Liver (tissue), 9 donors: Measurements from ENCODE around the gene KDM4C. TPM values are rescaled to one million over a fixed set of nuclear protein-coding genes. Genes with fewer than 3 reads are reported as not detected.

ENCODE experiments used
- DNase-seq: peaks from one replicate; pipeline ENCODE4 v3.0.0-alpha.2; 2017; ENCODE audit warnings: low spot score
- H3K27ac ChIP-seq, 2 donors: one replicate each; pipeline ENCODE4 v1.7.0; 2013; ENCODE audit warnings: inconsistent platforms in 2 of 2, low read length in 2 of 2, control low read depth in 1 of 2, low read depth in 1 of 2, mild to moderate bottlenecking in 1 of 2
- H3K27me3 ChIP-seq, 4 donors: one replicate each; pipeline versions ENCODE4 v1.6.1 to v1.7.0; 2013; ENCODE audit warnings: low read length in 3 of 4, inconsistent platforms in 1 of 4, mild to moderate bottlenecking in 1 of 4, moderate library complexity in 1 of 4; ENCODE audit not compliant: control insufficient read depth in 4 of 4, insufficient read depth in 4 of 4
- H3K36me3 ChIP-seq, 4 donors: one replicate each; pipeline versions ENCODE4 v1.6.1 to v1.7.0; 2013; ENCODE audit warnings: low read length in 3 of 4, mild to moderate bottlenecking in 3 of 4, low read depth in 1 of 4, moderate library complexity in 1 of 4; ENCODE audit not compliant: control insufficient read depth in 4 of 4, insufficient read depth in 3 of 4
- H3K4me1 ChIP-seq, 4 donors: one replicate each; pipeline versions ENCODE4 v1.6.1 to v1.7.0; 2013; ENCODE audit warnings: low read length in 3 of 4, mild to moderate bottlenecking in 3 of 4, moderate library complexity in 1 of 4; ENCODE audit not compliant: control insufficient read depth in 4 of 4, insufficient read depth in 4 of 4
- H3K4me3 ChIP-seq, 3 donors: one replicate each; pipeline versions ENCODE4 v1.6.1 to v1.7.0; 2013; ENCODE audit warnings: low read length in 3 of 3, control low read depth in 1 of 3, low read depth in 1 of 3, mild to moderate bottlenecking in 1 of 3
- H3K9ac ChIP-seq, 2 donors: one replicate each; pipeline ENCODE4 v1.7.0; 2013; ENCODE audit warnings: low read length in 2 of 2, mild to moderate bottlenecking in 2 of 2, moderate library complexity in 2 of 2, control low read depth in 1 of 2, low read depth in 1 of 2
- H3K9me3 ChIP-seq, 4 donors: one replicate each; pipeline versions ENCODE4 v1.6.1 to v1.7.0; 2013; ENCODE audit warnings: low read length in 3 of 4; ENCODE audit not compliant: control insufficient read depth in 4 of 4
- EGR1 ChIP-seq, 2 donors: IDR thresholded peaks; 2 replicates each; pipeline ENCODE4 v1.6.1; 2016 to 2018; ENCODE audit warnings: antibody characterized with exemption in 2 of 2, low read depth in 2 of 2
- FOXA1 ChIP-seq: IDR thresholded peaks from 2 replicates; pipeline ENCODE4 v1.6.1; 2016; ENCODE audit warnings: antibody characterized with exemption
- FOXA2 ChIP-seq: IDR thresholded peaks from 2 replicates; pipeline ENCODE4 v1.6.1; 2016; ENCODE audit warnings: antibody characterized with exemption
- GABPA ChIP-seq, 2 donors: IDR thresholded peaks in 1 of 2; conservative IDR thresholded peaks in 1 of 2; 2 replicates each; pipeline ENCODE4 v1.6.1; 2016; ENCODE audit warnings: antibody characterized with exemption in 2 of 2, mild to moderate bottlenecking in 1 of 2, moderate library complexity in 1 of 2
- HNF4A ChIP-seq, 2 donors: conservative IDR thresholded peaks; 2 replicates each; pipeline ENCODE4 v1.6.1; 2016; ENCODE audit warnings: antibody characterized with exemption in 2 of 2, mild to moderate bottlenecking in 2 of 2
- HNF4G ChIP-seq: IDR thresholded peaks from 2 replicates; pipeline ENCODE4 v1.6.1; 2016; ENCODE audit warnings: antibody characterized with exemption
- JUND ChIP-seq, 2 donors: IDR thresholded peaks; 2 replicates each; pipeline ENCODE4 v1.6.1; 2016; ENCODE audit warnings: antibody characterized with exemption in 2 of 2
- NR2F2 ChIP-seq: IDR thresholded peaks from 2 replicates; pipeline ENCODE4 v1.6.1; 2016; ENCODE audit warnings: antibody characterized with exemption
- RAD21 ChIP-seq, 2 donors: IDR thresholded peaks; 2 replicates each; pipeline ENCODE4 v1.6.1; 2016; ENCODE audit warnings: antibody characterized with exemption in 2 of 2, mild to moderate bottlenecking in 2 of 2
- RXRA ChIP-seq, 2 donors: IDR thresholded peaks; 2 replicates each; pipeline ENCODE4 v1.6.1; 2017 to 2018; ENCODE audit warnings: antibody characterized with exemption in 2 of 2, mild to moderate bottlenecking in 1 of 2
- SP1 ChIP-seq: IDR thresholded peaks from 2 replicates; pipeline ENCODE4 v1.6.1; 2018; ENCODE audit warnings: antibody characterized with exemption, mild to moderate bottlenecking
- TAF1 ChIP-seq: conservative IDR thresholded peaks from 2 replicates; pipeline ENCODE4 v1.6.1; 2016; ENCODE audit warnings: antibody characterized with exemption, mild to moderate bottlenecking
- YY1 ChIP-seq: IDR thresholded peaks from 2 replicates; pipeline ENCODE4 v1.6.1; 2016; ENCODE audit warnings: antibody characterized with exemption, mild to moderate bottlenecking
- WGBS: extraction: QIAGEN DNeasy Blood & Tissue Kit; methylation state at CpG from one replicate; pipeline ENCODE4 v1.1.7; 2013; 5-methylcytosine and 5-hydroxymethylcytosine counted together
- polyA plus RNA-seq, 2 donors: library from polyadenylated mRNA; stranded (reverse) in 1 of 2; unstranded in 1 of 2; fragments of 200-250 nt in 1 of 2; fragments of >200 nt in 1 of 2; fragmentation: Nextera tagmentation in 1 of 2; extraction: Ambion mirVana in 1 of 2; gene quantifications; one replicate each; pipeline versions ENCODE4 v1.2.1 to v1.2.3, GENCODE V29; 2013 to 2015
- total RNA-seq, 2 donors: library from RNA; depleted of rRNA; stranded (reverse); fragments of >200 nt; gene quantifications; one replicate each; pipeline ENCODE4 v1.2.3, GENCODE V29; 2014
- TF ChIP-seq, protein P1 (sequence below): IDR thresholded peaks from 2 replicates; pipeline ENCODE4 v1.6.1; 2016; ENCODE audit warnings: antibody characterized with exemption
- TF ChIP-seq, protein P2 (sequence below): fragments of 150-350 bp; IDR thresholded peaks from 2 replicates; pipeline ENCODE4 v1.5.1; 2017; ENCODE audit warnings: improper control_type of control experiment, low read depth, low read length; ENCODE audit not compliant: missing input control
- TF ChIP-seq, protein P3 (sequence below): IDR thresholded peaks from 2 replicates; pipeline ENCODE4 v1.6.1; 2016; ENCODE audit warnings: antibody characterized with exemption
- TF ChIP-seq, protein P4 (sequence below): IDR thresholded peaks from 2 replicates; pipeline ENCODE4 v1.6.1; 2016; ENCODE audit warnings: antibody characterized with exemption
- TF ChIP-seq, protein P5 (sequence below): IDR thresholded peaks from 2 replicates; pipeline ENCODE4 v1.6.1; 2016; ENCODE audit warnings: antibody characterized with exemption, mild to moderate bottlenecking
- donor health status: healthy.
- donor health status: healthy.
- donor health status: healthy.
- donor health status: healthy.
- donor health status: healthy.

KDM4C gene
- total and polyA plus RNA-seq, 4 donors = 4.3 to 40.2 (median 24.0) TPM

DNA sequence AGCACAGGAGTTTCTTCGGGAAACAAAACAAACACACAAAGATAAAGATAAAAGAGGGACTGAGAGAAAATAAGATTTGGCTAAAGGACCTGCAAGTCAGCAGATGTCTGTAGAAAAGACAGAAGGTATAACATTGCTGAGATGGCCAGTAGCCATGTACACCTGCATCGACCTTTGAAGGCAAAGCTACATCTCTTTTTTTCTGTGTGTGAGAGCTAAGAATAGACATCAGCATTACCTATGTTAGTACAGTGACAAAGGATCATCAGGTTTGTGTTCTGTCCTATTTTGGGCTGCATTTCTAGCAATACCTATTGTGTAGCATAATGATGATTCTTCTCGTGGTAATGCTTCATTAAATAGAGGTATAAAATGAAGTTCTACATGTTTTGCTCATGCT lies 64.9 kb downstream of the KDM4C start (continued):
- TF ChIP-seq YY1 (no peak), FOXA1 (no peak), RXRA (IDR thresholded peaks at IDR 0.05) (no peak), SP1 (no peak), NR2F2 (no peak)

DNA sequence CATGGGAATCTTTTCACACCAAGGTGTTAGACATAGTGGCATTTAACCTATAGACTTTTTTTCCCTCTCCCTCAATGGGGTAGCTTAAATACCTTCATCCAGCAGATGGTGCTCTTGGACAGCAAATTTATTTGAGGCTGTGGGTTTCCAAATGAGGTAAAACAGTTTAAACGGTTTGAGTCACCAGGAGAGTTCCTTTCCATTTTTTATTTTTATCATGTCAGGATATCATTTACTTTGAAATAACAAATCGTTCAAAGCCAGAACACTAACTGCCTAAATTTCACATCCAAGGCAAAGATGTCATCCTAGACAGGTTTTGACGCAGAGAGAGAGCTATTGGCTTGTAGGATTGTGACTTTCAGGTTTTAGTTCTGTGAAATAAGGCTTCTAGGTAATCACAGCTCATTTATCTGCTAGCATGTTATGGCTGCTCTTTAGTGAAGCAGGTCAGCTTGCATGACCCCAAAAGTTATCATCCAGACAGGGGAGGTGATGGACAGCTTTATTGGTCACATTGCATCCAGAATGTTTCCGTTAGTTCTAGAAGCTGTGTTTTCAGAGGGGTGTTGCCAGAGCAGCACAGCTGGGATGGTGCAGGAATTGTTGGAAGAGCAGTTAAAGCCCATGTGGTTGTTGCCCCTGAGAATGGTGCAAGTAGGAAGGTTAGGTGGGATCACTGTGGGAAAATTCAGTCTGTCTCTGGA lies 69.8 kb downstream of the KDM4C start:
- TF ChIP-seq YY1 (no peak), FOXA2 (no peak), EGR1 (IDR thresholded peaks at IDR 0.05; ENCODE audit: low read depth in 2 of 2) (no peak), HNF4A (conservative IDR thresholded peaks at IDR 0.05) (no peak), RAD21 (IDR thresholded peaks at IDR 0.05) (peak; percentile 76 to 83), TAF1 (no peak)
- TF ChIP-seq, protein P1, sequence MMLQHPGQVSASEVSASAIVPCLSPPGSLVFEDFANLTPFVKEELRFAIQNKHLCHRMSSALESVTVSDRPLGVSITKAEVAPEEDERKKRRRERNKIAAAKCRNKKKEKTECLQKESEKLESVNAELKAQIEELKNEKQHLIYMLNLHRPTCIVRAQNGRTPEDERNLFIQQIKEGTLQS = no peak
- TF ChIP-seq, protein P2, sequence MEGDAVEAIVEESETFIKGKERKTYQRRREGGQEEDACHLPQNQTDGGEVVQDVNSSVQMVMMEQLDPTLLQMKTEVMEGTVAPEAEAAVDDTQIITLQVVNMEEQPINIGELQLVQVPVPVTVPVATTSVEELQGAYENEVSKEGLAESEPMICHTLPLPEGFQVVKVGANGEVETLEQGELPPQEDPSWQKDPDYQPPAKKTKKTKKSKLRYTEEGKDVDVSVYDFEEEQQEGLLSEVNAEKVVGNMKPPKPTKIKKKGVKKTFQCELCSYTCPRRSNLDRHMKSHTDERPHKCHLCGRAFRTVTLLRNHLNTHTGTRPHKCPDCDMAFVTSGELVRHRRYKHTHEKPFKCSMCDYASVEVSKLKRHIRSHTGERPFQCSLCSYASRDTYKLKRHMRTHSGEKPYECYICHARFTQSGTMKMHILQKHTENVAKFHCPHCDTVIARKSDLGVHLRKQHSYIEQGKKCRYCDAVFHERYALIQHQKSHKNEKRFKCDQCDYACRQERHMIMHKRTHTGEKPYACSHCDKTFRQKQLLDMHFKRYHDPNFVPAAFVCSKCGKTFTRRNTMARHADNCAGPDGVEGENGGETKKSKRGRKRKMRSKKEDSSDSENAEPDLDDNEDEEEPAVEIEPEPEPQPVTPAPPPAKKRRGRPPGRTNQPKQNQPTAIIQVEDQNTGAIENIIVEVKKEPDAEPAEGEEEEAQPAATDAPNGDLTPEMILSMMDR = peak; percentile 43
- TF ChIP-seq, protein P3, sequence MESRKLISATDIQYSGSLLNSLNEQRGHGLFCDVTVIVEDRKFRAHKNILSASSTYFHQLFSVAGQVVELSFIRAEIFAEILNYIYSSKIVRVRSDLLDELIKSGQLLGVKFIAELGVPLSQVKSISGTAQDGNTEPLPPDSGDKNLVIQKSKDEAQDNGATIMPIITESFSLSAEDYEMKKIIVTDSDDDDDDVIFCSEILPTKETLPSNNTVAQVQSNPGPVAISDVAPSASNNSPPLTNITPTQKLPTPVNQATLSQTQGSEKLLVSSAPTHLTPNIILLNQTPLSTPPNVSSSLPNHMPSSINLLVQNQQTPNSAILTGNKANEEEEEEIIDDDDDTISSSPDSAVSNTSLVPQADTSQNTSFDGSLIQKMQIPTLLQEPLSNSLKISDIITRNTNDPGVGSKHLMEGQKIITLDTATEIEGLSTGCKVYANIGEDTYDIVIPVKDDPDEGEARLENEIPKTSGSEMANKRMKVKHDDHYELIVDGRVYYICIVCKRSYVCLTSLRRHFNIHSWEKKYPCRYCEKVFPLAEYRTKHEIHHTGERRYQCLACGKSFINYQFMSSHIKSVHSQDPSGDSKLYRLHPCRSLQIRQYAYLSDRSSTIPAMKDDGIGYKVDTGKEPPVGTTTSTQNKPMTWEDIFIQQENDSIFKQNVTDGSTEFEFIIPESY = no peak
- Histone ChIP-seq H3K27me3 (no peaks in the 10 kb centered on the region), H3K4me3 (no peak overlapping the region), H3K9ac (no peak overlapping the region), H3K9me3 (peaks cover 0 to 3% (median 1%) of the 10 kb centered on the region in 4 donors), H3K36me3 (peaks cover 0 to 13% (median 3%) of the 10 kb centered on the region in 4 donors), H3K4me1 (no peaks in the 10 kb centered on the region), H3K27ac (no peak overlapping the region)
- WGBS = 58% methylated on average over 4 of the region's 4 CpGs
- DNase-seq = no peak

DNA sequence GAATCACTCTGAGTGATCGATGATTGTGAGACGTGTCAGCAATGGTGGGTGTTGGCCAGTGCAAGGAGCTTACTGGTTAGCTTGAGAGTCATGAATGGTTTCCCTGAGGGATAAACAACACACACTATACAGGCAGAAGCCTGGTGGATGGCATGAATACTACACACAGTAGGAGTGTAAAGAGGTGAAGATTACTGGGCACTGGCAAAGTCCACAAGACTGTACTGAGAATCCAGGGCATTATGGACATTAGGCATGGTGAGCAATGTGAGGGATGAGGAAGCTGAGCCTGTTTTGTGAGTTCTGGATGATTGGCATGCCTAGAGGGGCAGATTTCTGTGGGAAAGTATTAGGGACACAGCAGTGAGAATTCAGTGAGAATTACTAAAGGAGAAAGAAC lies 71.3 kb downstream of the KDM4C start:
- Histone ChIP-seq H3K4me3 (no peak overlapping the region), H3K27ac (no peak overlapping the region), H3K27me3 (no peaks in the 10 kb centered on the region), H3K9ac (no peak overlapping the region), H3K9me3 (peaks cover 0 to 3% (median 1%) of the 10 kb centered on the region in 4 donors), H3K4me1 (no peaks in the 10 kb centered on the region), H3K36me3 (peaks cover 0 to 3% (median 3%) of the 10 kb centered on the region in 4 donors)
- no peak for DNase-seq
- WGBS = 97% methylated on average over 2 of the region's 2 CpGs
- TF ChIP-seq HNF4A (conservative IDR thresholded peaks at IDR 0.05) (no peak), GABPA (IDR thresholded peaks at IDR 0.05 in 1 of 2, conservative IDR thresholded peaks at IDR 0.05 in 1 of 2) (no peak), RXRA (IDR thresholded peaks at IDR 0.05) (no peak), EGR1 (IDR thresholded peaks at IDR 0.05; ENCODE audit: low read depth in 2 of 2) (no peak), NR2F2 (no peak), JUND (IDR thresholded peaks at IDR 0.05) (no peak), HNF4G (no peak), FOXA2 (no peak), FOXA1 (no peak), YY1 (no peak)
- TF ChIP-seq, protein P3 = no peak
- TF ChIP-seq, protein P1 = no peak
- TF ChIP-seq, protein P4, sequence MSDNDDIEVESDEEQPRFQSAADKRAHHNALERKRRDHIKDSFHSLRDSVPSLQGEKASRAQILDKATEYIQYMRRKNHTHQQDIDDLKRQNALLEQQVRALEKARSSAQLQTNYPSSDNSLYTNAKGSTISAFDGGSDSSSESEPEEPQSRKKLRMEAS = no peak
- TF ChIP-seq, protein P5, sequence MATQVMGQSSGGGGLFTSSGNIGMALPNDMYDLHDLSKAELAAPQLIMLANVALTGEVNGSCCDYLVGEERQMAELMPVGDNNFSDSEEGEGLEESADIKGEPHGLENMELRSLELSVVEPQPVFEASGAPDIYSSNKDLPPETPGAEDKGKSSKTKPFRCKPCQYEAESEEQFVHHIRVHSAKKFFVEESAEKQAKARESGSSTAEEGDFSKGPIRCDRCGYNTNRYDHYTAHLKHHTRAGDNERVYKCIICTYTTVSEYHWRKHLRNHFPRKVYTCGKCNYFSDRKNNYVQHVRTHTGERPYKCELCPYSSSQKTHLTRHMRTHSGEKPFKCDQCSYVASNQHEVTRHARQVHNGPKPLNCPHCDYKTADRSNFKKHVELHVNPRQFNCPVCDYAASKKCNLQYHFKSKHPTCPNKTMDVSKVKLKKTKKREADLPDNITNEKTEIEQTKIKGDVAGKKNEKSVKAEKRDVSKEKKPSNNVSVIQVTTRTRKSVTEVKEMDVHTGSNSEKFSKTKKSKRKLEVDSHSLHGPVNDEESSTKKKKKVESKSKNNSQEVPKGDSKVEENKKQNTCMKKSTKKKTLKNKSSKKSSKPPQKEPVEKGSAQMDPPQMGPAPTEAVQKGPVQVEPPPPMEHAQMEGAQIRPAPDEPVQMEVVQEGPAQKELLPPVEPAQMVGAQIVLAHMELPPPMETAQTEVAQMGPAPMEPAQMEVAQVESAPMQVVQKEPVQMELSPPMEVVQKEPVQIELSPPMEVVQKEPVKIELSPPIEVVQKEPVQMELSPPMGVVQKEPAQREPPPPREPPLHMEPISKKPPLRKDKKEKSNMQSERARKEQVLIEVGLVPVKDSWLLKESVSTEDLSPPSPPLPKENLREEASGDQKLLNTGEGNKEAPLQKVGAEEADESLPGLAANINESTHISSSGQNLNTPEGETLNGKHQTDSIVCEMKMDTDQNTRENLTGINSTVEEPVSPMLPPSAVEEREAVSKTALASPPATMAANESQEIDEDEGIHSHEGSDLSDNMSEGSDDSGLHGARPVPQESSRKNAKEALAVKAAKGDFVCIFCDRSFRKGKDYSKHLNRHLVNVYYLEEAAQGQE = no peak
